Thoracic aorta (tissue), 2 donors: ENCODE measurements around the gene TTLL5. TPM values are rescaled to one million over a fixed set of nuclear protein-coding genes. Genes with fewer than 3 reads are reported as not detected.

ENCODE experiments used
- ATAC-seq: fragments of 150-250 bp; one replicate; pipeline ENCODE4 v1.8.0; 2017; ENCODE audit warnings: low read depth; ENCODE audit not compliant: insufficient number of reproducible peaks, low FRiP score
- DNase-seq: peaks from one replicate; pipeline ENCODE4 v3.0.0-alpha.2; 2020; ENCODE audit warnings: low spot score
- H3K27ac ChIP-seq, 2 donors: fragments of 200-600 bp; sonication (generic); 1 replicate in 1 of 2; 2 replicates in 1 of 2; pipeline ENCODE4 v1.5.1; 2016; ENCODE audit warnings: mild to moderate bottlenecking in 2 of 2, moderate library complexity in 2 of 2
- H3K27me3 ChIP-seq: fragments of 200-600 bp; sonication (generic); replicated peaks from 2 replicates; pipeline ENCODE4 v1.6.0; 2016; ENCODE audit warnings: mild to moderate bottlenecking; ENCODE audit not compliant: insufficient read depth
- H3K36me3 ChIP-seq: fragments of 200-600 bp; sonication (generic); one replicate; pipeline ENCODE4 v1.5.1; 2016
- H3K4me1 ChIP-seq, 2 donors: fragments of 200-600 bp; sonication (generic); 1 replicate in 1 of 2; 2 replicates in 1 of 2; pipeline versions ENCODE4 v1.5.1 to v1.6.0; 2016; ENCODE audit warnings: low read depth in 2 of 2, mild to moderate bottlenecking in 1 of 2; ENCODE audit not compliant: control insufficient read depth in 1 of 2
- H3K4me3 ChIP-seq: fragments of 200-600 bp; sonication (generic); 2 replicates; pipeline ENCODE4 v1.5.1; 2016; ENCODE audit warnings: mild to moderate bottlenecking
- H3K9me3 ChIP-seq: fragments of 200-600 bp; sonication (generic); 2 replicates; pipeline ENCODE4 v1.5.1; 2016
- CTCF ChIP-seq: fragments of 200-600 bp; sonication (generic); IDR thresholded peaks from one replicate; pipeline ENCODE4 v1.5.1; 2019; ENCODE audit warnings: antibody characterized with exemption
- total RNA-seq, 2 donors: library from RNA; depleted of rRNA; stranded (reverse); fragments of >200 nt; gene quantifications; one replicate each; pipeline versions ENCODE4 v1.1.0 to v1.2.3, GENCODE V29; 2016

The TTLL5 gene
- total RNA-seq, 2 donors from 2014 or later: 34.7 to 47.9 TPM

GRCh38 chr14:75941030-75941429 lies 280.0 kb downstream of the TTLL5 start:
- TF ChIP-seq CTCF: no peak
- no peaks in the 10 kb centered on the region for H3K4me1 ChIP-seq
- ATAC-seq: no peak
- H3K36me3 ChIP-seq: no peaks in the 10 kb centered on the region
- no peaks in the 10 kb centered on the region for H3K27me3 ChIP-seq
- no peaks in the 10 kb centered on the region for H3K9me3 ChIP-seq
- no peak overlapping the region for H3K4me3 ChIP-seq
- no peak overlapping the region for H3K27ac ChIP-seq
- no peak for DNase-seq

DNA sequence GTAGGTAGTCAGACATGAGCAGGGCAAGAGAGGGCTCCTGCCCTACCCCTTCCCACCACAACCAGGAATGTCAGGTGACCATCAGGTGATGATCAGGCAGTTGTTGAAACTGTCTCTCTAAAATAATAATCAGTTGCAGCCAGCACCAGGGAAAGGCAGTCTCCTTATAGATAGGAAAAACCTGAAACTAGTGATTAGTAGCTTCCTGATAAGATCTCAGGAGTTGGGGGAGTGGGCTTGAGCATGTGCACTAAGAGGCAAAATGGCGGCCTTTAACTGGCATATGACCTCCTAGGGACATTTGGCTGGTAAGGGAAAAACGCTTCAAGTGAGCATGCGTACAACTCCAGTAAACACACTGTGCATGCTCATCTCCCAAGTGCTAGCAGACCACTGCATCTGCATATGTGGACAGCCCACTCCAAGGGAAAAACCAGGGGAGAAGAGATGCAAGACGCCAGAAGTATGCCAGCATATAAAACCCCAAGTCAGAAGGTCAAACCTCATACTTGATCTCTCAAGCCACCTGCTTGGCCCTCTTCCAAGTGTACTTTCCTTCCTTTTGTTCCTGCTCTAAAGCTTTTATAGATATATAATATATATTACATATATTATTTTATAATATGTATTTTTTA lies 283.7 kb downstream of the TTLL5 start:
- no peak for TF ChIP-seq CTCF
- DNase-seq (no peak), ATAC-seq (no peak)
- Histone ChIP-seq H3K36me3 (no peaks in the 10 kb centered on the region), H3K4me3 (no peak overlapping the region), H3K9me3 (no peaks in the 10 kb centered on the region), H3K4me1 (no peaks in the 10 kb centered on the region), H3K27ac (no peak overlapping the region), H3K27me3 (no peaks in the 10 kb centered on the region)

DNA sequence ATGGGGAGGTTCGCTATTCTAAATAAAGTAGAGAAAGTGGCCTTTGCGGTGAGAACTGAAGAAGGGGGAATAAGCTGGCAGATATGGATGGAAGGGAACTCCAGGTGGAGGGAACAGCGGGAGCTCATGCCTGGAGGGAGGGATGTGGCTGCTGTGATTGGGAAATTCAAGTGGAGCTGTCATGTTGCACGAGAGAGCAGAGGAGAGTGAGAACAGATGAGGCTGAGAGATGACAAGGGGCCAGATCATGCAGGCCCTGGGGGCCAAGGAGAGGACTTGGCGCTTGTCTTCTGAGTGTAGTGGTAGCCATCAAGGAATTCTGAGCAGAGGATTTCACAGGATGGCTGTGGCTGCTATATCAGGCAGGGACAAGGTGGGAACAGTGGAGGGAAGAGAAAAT lies 285.7 kb downstream of the TTLL5 start:
- H3K36me3 ChIP-seq: no peaks in the 10 kb centered on the region
- no peaks in the 10 kb centered on the region for H3K27me3 ChIP-seq
- no peak for DNase-seq
- TF ChIP-seq CTCF: no peak
- no peak for ATAC-seq
- no peak overlapping the region for H3K27ac ChIP-seq
- no peaks in the 10 kb centered on the region for H3K9me3 ChIP-seq
- no peak overlapping the region for H3K4me3 ChIP-seq
- H3K4me1 ChIP-seq: no peaks in the 10 kb centered on the region

- TF ChIP-seq CTCF: no peak
These were observed 291.4 kb downstream of the TTLL5 start for GRCh38 chr14:75952489-75952888.

GRCh38 chr14:75959031-75959430 lies 298.0 kb downstream of the TTLL5 start:
- Histone ChIP-seq H3K4me1 (no peaks in the 10 kb centered on the region), H3K27ac (no peak overlapping the region), H3K9me3 (no peaks in the 10 kb centered on the region), H3K27me3 (no peaks in the 10 kb centered on the region), H3K36me3 (peaks cover 35% of the 10 kb centered on the region), H3K4me3 (no peak overlapping the region)
- no peak for ATAC-seq
- TF ChIP-seq CTCF: no peak
- no peak for DNase-seq

More at GRCh38 chr14:75952489-75952888, 291.4 kb downstream of the TTLL5 start:
- no peak for ATAC-seq
- no peak overlapping the region for H3K4me3 ChIP-seq
- H3K27ac ChIP-seq: no peak overlapping the region
- H3K27me3 ChIP-seq: no peaks in the 10 kb centered on the region
- no peaks in the 10 kb centered on the region for H3K36me3 ChIP-seq
- H3K4me1 ChIP-seq: no peaks in the 10 kb centered on the region
- no peaks in the 10 kb centered on the region for H3K9me3 ChIP-seq
- no peak for DNase-seq
